WERI-Rb-1 (cell line): ENCODE results near the gene SLC25A38.

Source experiments
- DNase-seq: peaks from one replicate; pipeline ENCODE4 v3.0.0-alpha.2; 2020
- H3K27ac ChIP-seq: fragments of 250-450 bp; sonication (Bioruptor Pico); 2 replicates; pipeline ENCODE4 v1.5.1; 2020; ENCODE audit warnings: mild to moderate bottlenecking, moderate library complexity
- H3K27me3 ChIP-seq: fragments of 250-450 bp; sonication (Bioruptor Pico); 2 replicates; pipeline ENCODE4 v1.5.1; 2021; ENCODE audit warnings: mild to moderate bottlenecking, low read depth, moderate library complexity; ENCODE audit not compliant: insufficient read depth, severe bottlenecking
- H3K36me3 ChIP-seq: fragments of 250-450 bp; sonication (Bioruptor Pico); 2 replicates; pipeline ENCODE4 v1.5.1; 2020; ENCODE audit warnings: mild to moderate bottlenecking, moderate library complexity
- H3K4me3 ChIP-seq: 2 replicates; pipeline ENCODE4 v1.5.1; 2011; ENCODE audit warnings: low read depth, mild to moderate bottlenecking, control low read depth, low read length
- H3K9me3 ChIP-seq: fragments of 250-450 bp; sonication (Bioruptor Pico); 2 replicates; pipeline ENCODE4 v1.5.1; 2021; ENCODE audit warnings: mild to moderate bottlenecking, moderate library complexity; ENCODE audit not compliant: severe bottlenecking
- CTCF ChIP-seq: IDR thresholded peaks from 2 replicates; pipeline ENCODE4 v1.5.1; 2011; ENCODE audit warnings: low read depth, mild to moderate bottlenecking, control low read depth, inconsistent platforms, low read length

The SLC25A38 gene

GRCh38 chr3:39390181-39390580 is 7.0 kb downstream of the SLC25A38 start:
- H3K27me3 ChIP-seq = no peaks in the 10 kb centered on the region
- H3K36me3 ChIP-seq = peaks cover 69% of the 10 kb centered on the region

GRCh38 chr3:39396690-39397089 is 13.5 kb downstream of the SLC25A38 start:
- H3K4me3 ChIP-seq = no peak overlapping the region
- TF ChIP-seq CTCF = no peak
- DNase-seq = no peak
- H3K9me3 ChIP-seq = no peaks in the 10 kb centered on the region
- H3K27me3 ChIP-seq = no peaks in the 10 kb centered on the region
- H3K27ac ChIP-seq = no peak overlapping the region
- peaks cover 49% of the 10 kb centered on the region for H3K36me3 ChIP-seq

More at GRCh38 chr3:39390181-39390580, 7.0 kb downstream of the SLC25A38 start:
- TF ChIP-seq CTCF = no peak
- Histone ChIP-seq H3K4me3 (no peak overlapping the region), H3K27ac (no peak overlapping the region), H3K9me3 (no peaks in the 10 kb centered on the region)
- no peak for DNase-seq

DNA sequence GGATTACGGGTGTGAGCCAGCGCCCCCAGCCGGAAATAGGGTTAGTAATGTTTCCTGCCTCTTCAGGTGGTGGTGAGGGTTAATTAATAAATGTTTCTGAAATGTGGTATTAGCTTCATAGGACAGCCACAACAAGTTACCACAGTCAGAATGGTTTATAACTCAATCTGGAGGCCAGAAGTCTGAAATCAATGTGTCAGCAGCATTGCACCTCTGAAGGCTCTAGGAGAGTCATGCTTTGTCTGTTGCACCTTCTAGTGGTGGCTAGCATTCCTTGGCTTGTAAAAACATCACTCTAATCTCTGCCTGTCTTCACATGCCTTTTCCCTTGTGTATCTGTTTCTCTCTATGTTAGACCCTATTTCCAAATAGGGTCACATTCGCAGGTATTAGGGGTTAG is 15.5 kb downstream of the SLC25A38 start:
- peaks cover 32% of the 10 kb centered on the region for H3K36me3 ChIP-seq

DNA sequence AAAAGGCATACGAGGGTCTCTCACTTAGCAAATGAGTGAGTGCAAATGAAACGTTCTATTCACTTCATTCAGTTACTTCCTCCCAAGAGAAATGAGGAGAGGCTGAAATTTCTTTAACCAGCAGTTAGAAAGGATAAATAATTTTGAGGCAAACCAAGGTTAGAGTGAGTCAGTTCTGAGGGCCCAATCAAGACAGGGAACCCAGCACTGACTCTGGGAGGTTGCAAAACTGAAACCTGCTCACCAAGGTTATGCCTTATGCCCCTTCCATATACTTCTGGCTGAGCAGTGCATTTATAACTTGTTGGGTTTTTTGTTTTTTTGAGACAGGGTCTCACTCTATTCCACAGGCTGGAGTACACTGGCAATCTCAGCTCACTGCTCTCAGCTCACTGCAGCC is 18.8 kb downstream of the SLC25A38 start:
- no peak overlapping the region for H3K4me3 ChIP-seq
- H3K27ac ChIP-seq = no peak overlapping the region
- H3K9me3 ChIP-seq = no peaks in the 10 kb centered on the region
- TF ChIP-seq CTCF = no peak
- peaks cover 18% of the 10 kb centered on the region for H3K36me3 ChIP-seq
- no peaks in the 10 kb centered on the region for H3K27me3 ChIP-seq
- DNase-seq = no peak

More for the DNA sequence above, 15.5 kb downstream of the SLC25A38 start:
- Histone ChIP-seq H3K9me3 (no peaks in the 10 kb centered on the region), H3K4me3 (no peak overlapping the region), H3K27ac (no peak overlapping the region), H3K27me3 (no peaks in the 10 kb centered on the region)
- TF ChIP-seq CTCF = 0 out of 2 replicates have a peak, but pooled peaks have one; percentile 3
- DNase-seq = no peak

DNA sequence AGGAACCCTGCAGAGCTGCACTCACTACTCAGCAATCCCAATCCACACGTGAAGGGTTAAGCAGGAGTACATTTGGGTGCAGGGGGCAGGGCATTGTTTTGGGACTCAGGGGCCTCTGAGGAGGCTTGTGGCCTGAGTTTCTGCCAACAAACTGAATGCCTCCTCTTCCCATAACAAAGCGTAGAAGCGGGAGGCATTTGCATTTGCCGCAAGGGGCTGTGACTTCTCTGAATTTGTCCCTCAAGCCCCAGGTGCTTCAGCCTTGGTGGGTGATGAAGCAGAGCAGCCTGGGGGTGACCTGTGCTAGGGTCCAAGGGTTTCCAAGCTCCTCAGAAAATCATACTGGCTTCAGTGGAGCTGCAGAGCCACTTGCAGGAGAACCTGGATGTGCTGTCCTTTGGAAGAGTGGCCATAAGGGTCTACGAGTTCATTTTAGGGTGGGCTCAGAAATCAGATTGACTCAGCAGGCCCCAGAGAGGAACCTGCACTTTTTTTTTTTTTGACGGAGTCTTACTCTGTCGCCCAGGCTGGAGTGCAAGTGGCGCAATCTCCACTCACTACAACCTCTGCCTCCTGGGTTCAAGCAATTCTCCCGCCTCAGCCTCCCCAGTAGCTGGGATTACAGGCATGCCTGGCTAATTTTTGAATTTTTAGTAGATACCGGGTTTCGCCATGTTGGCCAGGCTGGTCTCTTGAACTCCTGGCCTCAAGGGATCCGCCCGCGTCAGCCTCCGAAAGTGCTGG is 21.9 kb downstream of the SLC25A38 start:
- no peak overlapping the region for H3K27ac ChIP-seq
- H3K36me3 ChIP-seq = peaks cover 33% of the 10 kb centered on the region
- no peak for DNase-seq
- H3K9me3 ChIP-seq = no peaks in the 10 kb centered on the region
- no peak for TF ChIP-seq CTCF
- H3K4me3 ChIP-seq = no peak overlapping the region
- H3K27me3 ChIP-seq = no peaks in the 10 kb centered on the region
